Activated B cell treated with CpG ODN at 0.5 μM for 24 hours (primary cell): ENCODE data around the gene CAMK4. TPM values are rescaled to one million over a fixed set of nuclear protein-coding genes. Genes with fewer than 3 reads are reported as not detected.

ENCODE experiments used
- ATAC-seq: fragments of 200-7000 bp; cut with Tn5 transposase; one replicate; pipeline ENCODE4 v1.10.0; 2021; ENCODE audit warnings: low read depth, mild to moderate bottlenecking, moderate library complexity
- CTCF ChIA-PET: fragments of 350-600 bp; sonication (Branson Sonifier 250); formaldehyde crosslinking; loops from one replicate; lab custom pipeline; 2021; ENCODE audit warnings: antibody characterized with exemption; lab: Charles Lee
- POLR2A ChIA-PET: fragments of 350-600 bp; sonication (Branson Sonifier 250); formaldehyde crosslinking; loops from one replicate; lab custom pipeline; 2021; ENCODE audit warnings: antibody characterized with exemption; lab: Charles Lee
- DNase-seq: peaks from one replicate; pipeline ENCODE4 v3.0.0; 2022
- H3K27ac Mint-ChIP-seq: one replicate; pipeline ENCODE4 v1.8.0; 2020; ENCODE audit warnings: mixed read lengths
- H3K27me3 Mint-ChIP-seq: one replicate; pipeline ENCODE4 v1.8.0; 2021; ENCODE audit warnings: mixed read lengths
- H3K36me3 Mint-ChIP-seq: one replicate; pipeline ENCODE4 v1.8.0; 2021; ENCODE audit warnings: low read depth, mixed read lengths
- H3K4me1 Mint-ChIP-seq: one replicate; pipeline ENCODE4 v1.8.0; 2021; ENCODE audit warnings: mixed read lengths
- H3K4me3 Mint-ChIP-seq: one replicate; pipeline ENCODE4 v1.8.0; 2020; ENCODE audit warnings: mild to moderate bottlenecking, mixed read lengths
- H3K9me3 Mint-ChIP-seq: one replicate; pipeline ENCODE4 v1.8.0; 2020; ENCODE audit warnings: mixed read lengths
- intact Hi-C: fragments of 100-400 bp; cut with micrococcal nuclease; formaldehyde crosslinking; loops from one replicate; pipeline ENCODE4 v1.15.1; 2024
- total RNA-seq: library from RNA; stranded (reverse); gene quantifications from 2 replicates; pipeline ENCODE4 v1.2.3, GENCODE V29; 2022
- TF ChIP-seq, protein P1 (sequence below): fragments of 200-600 bp; IDR thresholded peaks from one replicate; pipeline ENCODE4 v1.8.0; 2022; ENCODE audit warnings: antibody characterized with exemption, mild to moderate bottlenecking

The CAMK4 gene
- total RNA-seq, 1 donor from 2014 or later, result 6.3 TPM

DNA sequence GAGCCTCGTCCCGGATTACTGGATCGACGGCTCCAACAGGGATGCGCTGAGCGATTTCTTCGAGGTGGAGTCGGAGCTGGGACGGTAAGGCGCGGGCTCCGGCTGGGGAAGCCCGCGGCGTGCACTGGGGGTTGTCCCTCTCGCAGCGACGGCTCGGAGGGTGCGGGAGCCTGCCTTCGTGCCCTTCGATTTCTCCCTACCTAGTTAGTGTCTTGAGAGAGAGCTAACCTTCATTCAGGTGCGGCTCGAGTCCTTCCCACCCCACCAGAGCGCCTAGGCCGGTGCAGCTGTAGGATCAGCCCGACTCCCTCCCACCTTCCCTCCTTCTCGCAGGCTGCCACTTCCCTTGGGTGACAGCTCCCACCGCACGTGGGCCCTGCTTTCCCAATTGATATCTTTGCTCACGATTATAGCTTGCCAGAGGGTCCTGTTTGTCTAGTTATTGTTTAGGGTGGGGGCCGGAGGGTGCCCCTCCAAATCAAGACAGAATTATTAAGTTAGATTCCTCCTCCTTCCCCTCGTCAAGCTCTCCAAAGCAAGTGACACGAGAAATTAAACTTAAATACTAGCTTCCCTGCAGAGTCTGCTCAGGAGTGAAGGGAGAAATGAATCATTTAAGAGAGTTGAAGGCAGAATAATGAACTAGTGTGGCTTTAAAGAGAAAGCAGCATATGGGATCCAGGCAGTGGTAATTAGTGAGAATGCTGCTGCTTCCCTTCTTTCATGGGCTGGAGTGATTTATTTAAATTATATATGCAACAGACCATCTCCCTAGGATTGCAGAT, 569 bp downstream of the CAMK4 start:
- intact Hi-C loops, result loop anchor here (2.0 to 5.0 kb wide), 3 partner anchors 54 to 533 kb away; partner anchors contain the start of genes NREP and WDR36
- ChIA-PET POLR2A (interaction anchor here (1.4 kb wide), 1 partner anchor 29 kb away, joined by 5 read pairs; no protein-coding TSS in a partner anchor), CTCF (interaction anchor here (1.0 to 1.3 kb wide), 3 partner anchors 8 to 30 kb away, joined by 3 read pairs; no protein-coding TSS in a partner anchor)
- H3K27ac Mint-ChIP-seq, result no peak overlapping the region
- no peaks in the 10 kb centered on the region for H3K36me3 Mint-ChIP-seq
- H3K9me3 Mint-ChIP-seq, result no peaks in the 10 kb centered on the region
- ATAC-seq (peak; percentile 40), DNase-seq (no peak)
- peak overlapping the region; percentile 82 for H3K4me3 Mint-ChIP-seq
- peaks cover 16% of the 10 kb centered on the region for H3K27me3 Mint-ChIP-seq
- TF ChIP-seq, protein P1, sequence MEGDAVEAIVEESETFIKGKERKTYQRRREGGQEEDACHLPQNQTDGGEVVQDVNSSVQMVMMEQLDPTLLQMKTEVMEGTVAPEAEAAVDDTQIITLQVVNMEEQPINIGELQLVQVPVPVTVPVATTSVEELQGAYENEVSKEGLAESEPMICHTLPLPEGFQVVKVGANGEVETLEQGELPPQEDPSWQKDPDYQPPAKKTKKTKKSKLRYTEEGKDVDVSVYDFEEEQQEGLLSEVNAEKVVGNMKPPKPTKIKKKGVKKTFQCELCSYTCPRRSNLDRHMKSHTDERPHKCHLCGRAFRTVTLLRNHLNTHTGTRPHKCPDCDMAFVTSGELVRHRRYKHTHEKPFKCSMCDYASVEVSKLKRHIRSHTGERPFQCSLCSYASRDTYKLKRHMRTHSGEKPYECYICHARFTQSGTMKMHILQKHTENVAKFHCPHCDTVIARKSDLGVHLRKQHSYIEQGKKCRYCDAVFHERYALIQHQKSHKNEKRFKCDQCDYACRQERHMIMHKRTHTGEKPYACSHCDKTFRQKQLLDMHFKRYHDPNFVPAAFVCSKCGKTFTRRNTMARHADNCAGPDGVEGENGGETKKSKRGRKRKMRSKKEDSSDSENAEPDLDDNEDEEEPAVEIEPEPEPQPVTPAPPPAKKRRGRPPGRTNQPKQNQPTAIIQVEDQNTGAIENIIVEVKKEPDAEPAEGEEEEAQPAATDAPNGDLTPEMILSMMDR, result no peak
- H3K4me1 Mint-ChIP-seq, result peaks cover 27% of the 10 kb centered on the region

- Mint-ChIP-seq H3K4me1 (peaks cover 34% of the 10 kb centered on the region), H3K36me3 (no peaks in the 10 kb centered on the region), H3K27me3 (peaks cover 16% of the 10 kb centered on the region), H3K9me3 (no peaks in the 10 kb centered on the region), H3K27ac (no peak overlapping the region), H3K4me3 (peak overlapping the region; percentile 7)
- ChIA-PET CTCF (no interaction called here), POLR2A (interaction anchor here (0.7 kb wide), 1 partner anchor 468 kb away, joined by 4 read pairs; no protein-coding TSS in a partner anchor)
- DNase-seq (no peak), ATAC-seq (no peak)
- intact Hi-C loops, result loop anchor here (2.0 to 5.0 kb wide), 2 partner anchors 53 to 134 kb away; partner anchors contain the start of gene WDR36
- TF ChIP-seq, protein P1, result no peak
Measured at GRCh38 chr5:111225926-111226325, 1.7 kb downstream of the CAMK4 start.

GRCh38 chr5:111226556-111226955, 2.4 kb downstream of the CAMK4 start:
- POLR2A ChIA-PET, result interaction anchor here (0.6 kb wide), 1 partner anchor 28 kb away, joined by 4 read pairs; no protein-coding TSS in a partner anchor
- DNase-seq (no peak), ATAC-seq (no peak)
- Mint-ChIP-seq H3K4me3 (no peak overlapping the region), H3K36me3 (no peaks in the 10 kb centered on the region), H3K27ac (no peak overlapping the region), H3K4me1 (peaks cover 34% of the 10 kb centered on the region), H3K9me3 (no peaks in the 10 kb centered on the region), H3K27me3 (peaks cover 16% of the 10 kb centered on the region)
- TF ChIP-seq, protein P1, result no peak
- intact Hi-C loops, result loop anchor here (5.0 kb wide), 1 partner anchor 134 kb away; the partner anchor contains the start of gene WDR36
- CTCF ChIA-PET, result no interaction called here

DNA sequence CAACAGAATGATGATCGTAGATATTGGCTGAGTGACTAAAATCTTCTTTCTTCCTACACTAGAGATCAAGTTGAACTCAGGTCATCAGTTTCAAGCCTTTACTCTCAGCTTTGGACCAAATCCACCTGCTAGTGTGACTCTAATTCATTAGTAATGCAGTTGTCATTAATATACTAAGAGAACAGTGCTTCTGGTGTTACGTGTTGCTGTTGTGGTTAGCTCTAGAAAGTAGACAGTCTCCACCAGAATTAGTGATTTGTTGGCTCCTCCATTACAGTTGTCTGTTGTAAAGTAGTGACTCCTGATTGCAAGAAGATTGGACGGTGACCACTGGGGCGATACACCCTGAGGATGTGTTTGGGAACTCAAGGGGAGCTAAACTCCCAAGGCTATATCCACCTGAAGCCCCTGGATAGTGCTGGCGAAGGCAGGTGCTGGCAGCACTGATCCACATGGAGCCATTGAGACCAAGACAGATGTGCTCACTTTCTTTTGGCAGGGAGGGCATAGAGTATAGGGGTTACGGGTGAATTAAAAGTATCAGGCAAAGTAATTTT, 3.1 kb downstream of the CAMK4 start:
- ChIA-PET CTCF (no interaction called here), POLR2A (no interaction called here)
- TF ChIP-seq, protein P1, result no peak
- H3K9me3 Mint-ChIP-seq, result no peaks in the 10 kb centered on the region
- H3K36me3 Mint-ChIP-seq, result no peaks in the 10 kb centered on the region
- no peak for DNase-seq
- ATAC-seq, result no peak
- no peak overlapping the region for H3K27ac Mint-ChIP-seq
- H3K4me3 Mint-ChIP-seq, result no peak overlapping the region
- peaks cover 34% of the 10 kb centered on the region for H3K4me1 Mint-ChIP-seq
- H3K27me3 Mint-ChIP-seq, result peaks cover 16% of the 10 kb centered on the region
- intact Hi-C loops, result loop anchor here (5.0 kb wide), 1 partner anchor 135 kb away; the partner anchor contains the start of gene WDR36

GRCh38 chr5:111227801-111228200, 3.6 kb downstream of the CAMK4 start:
- CTCF ChIA-PET, result no interaction called here
- Mint-ChIP-seq H3K27me3 (peaks cover 16% of the 10 kb centered on the region), H3K9me3 (no peaks in the 10 kb centered on the region), H3K27ac (no peak overlapping the region), H3K4me3 (no peak overlapping the region), H3K36me3 (no peaks in the 10 kb centered on the region), H3K4me1 (peaks cover 34% of the 10 kb centered on the region)
- POLR2A ChIA-PET, result no interaction called here
- TF ChIP-seq, protein P1, result no peak
- intact Hi-C loops, result loop anchor here (5.0 kb wide), 1 partner anchor 136 kb away; the partner anchor contains the start of gene WDR36
- ATAC-seq (no peak), DNase-seq (no peak)
